WTC11 (cell line): ENCODE results near the gene ITGA11. TPM values are rescaled to one million over a fixed set of nuclear protein-coding genes. Genes with fewer than 3 reads are reported as not detected.

Experiments
- ATAC-seq: fragments of 200-7000 bp; cut with Tn5 transposase; 2 replicates; pipeline ENCODE4 v1.10.0; 2021; ENCODE audit warnings: mild to moderate bottlenecking, moderate library complexity
- CTCF ChIA-PET: fragments of 300-600 bp; sonication (Branson Sonifier 250); formaldehyde crosslinking; loops from one replicate; lab custom pipeline; 2021; ENCODE audit warnings: antibody characterized with exemption; lab: Charles Lee
- POLR2A ChIA-PET: fragments of 350-600 bp; sonication (Branson Sonifier 250); formaldehyde crosslinking; loops from one replicate; lab custom pipeline; 2021; ENCODE audit warnings: antibody characterized with exemption; lab: Charles Lee
- DNase-seq: peaks from one replicate; pipeline ENCODE4 v3.0.0; 2021; ENCODE audit warnings: low spot score
- H3K27ac Mint-ChIP-seq: 2 replicates; pipeline ENCODE4 v1.8.0; 2021; ENCODE audit warnings: mixed read lengths
- H3K27me3 Mint-ChIP-seq: 2 replicates; pipeline ENCODE4 v1.8.0; 2021; ENCODE audit warnings: low read depth, mild to moderate bottlenecking, moderate library complexity, mixed read lengths
- H3K36me3 Mint-ChIP-seq: 2 replicates; pipeline ENCODE4 v1.8.0; 2021; ENCODE audit warnings: mixed read lengths
- H3K4me1 Mint-ChIP-seq: 2 replicates; pipeline ENCODE4 v1.8.0; 2022; ENCODE audit warnings: mixed read lengths
- H3K4me3 Mint-ChIP-seq: 2 replicates; pipeline ENCODE4 v1.8.0; 2021; ENCODE audit warnings: mild to moderate bottlenecking, moderate library complexity, mixed read lengths
- H3K9me3 Mint-ChIP-seq: 2 replicates; pipeline ENCODE4 v1.8.0; 2021; ENCODE audit warnings: mixed read lengths
- ATF6 ChIP-seq: sonication (generic); formaldehyde crosslinking; IDR thresholded peaks from 2 replicates; pipeline ENCODE4 v1.8.1; 2023; ENCODE audit warnings: mild to moderate bottlenecking, missing genetic modification reagents
- CREM ChIP-seq: sonication (generic); formaldehyde crosslinking; IDR thresholded peaks from 2 replicates; pipeline ENCODE4 v1.8.1; 2022; ENCODE audit warnings: mild to moderate bottlenecking, missing genetic modification reagents, moderate library complexity
- E2F1 ChIP-seq: sonication (generic); formaldehyde crosslinking; IDR thresholded peaks from 2 replicates; pipeline ENCODE4 v1.8.0; 2022; ENCODE audit warnings: mild to moderate bottlenecking, missing genetic modification reagents
- FOXJ3 ChIP-seq: sonication (generic); formaldehyde crosslinking; IDR thresholded peaks from 2 replicates; pipeline ENCODE4 v1.9.0; 2021; ENCODE audit warnings: missing genetic modification reagents, mild to moderate bottlenecking, borderline replicate concordance
- FOXK1 ChIP-seq: sonication (generic); formaldehyde crosslinking; IDR thresholded peaks from 2 replicates; pipeline ENCODE4 v1.8.0; 2022; ENCODE audit warnings: mild to moderate bottlenecking, moderate library complexity, missing genetic modification reagents
- KAT7 ChIP-seq: sonication (generic); formaldehyde crosslinking; IDR thresholded peaks from 2 replicates; pipeline ENCODE4 v1.8.1; 2023; ENCODE audit warnings: missing genetic modification reagents, mild to moderate bottlenecking, borderline replicate concordance
- MAX ChIP-seq: sonication (generic); formaldehyde crosslinking; IDR thresholded peaks from 2 replicates; pipeline ENCODE4 v1.8.0; 2022; ENCODE audit warnings: mild to moderate bottlenecking, missing genetic modification reagents
- MXD4 ChIP-seq: fragments of 250-450 bp; sonication (Bioruptor Pico); IDR thresholded peaks from 2 replicates; pipeline ENCODE4 v1.8.0; 2021; ENCODE audit warnings: mild to moderate bottlenecking, moderate library complexity, borderline replicate concordance
- NFE2L1 ChIP-seq: sonication (generic); formaldehyde crosslinking; IDR thresholded peaks from 2 replicates; pipeline ENCODE4 v1.8.1; 2023; ENCODE audit warnings: missing genetic modification reagents
- SMAD3 ChIP-seq: sonication (generic); formaldehyde crosslinking; IDR thresholded peaks from 2 replicates; pipeline ENCODE4 v1.8.0; 2022; ENCODE audit warnings: missing genetic modification reagents, mild to moderate bottlenecking, borderline replicate concordance
- SMAD4 ChIP-seq: sonication (generic); formaldehyde crosslinking; IDR thresholded peaks from 2 replicates; pipeline ENCODE4 v1.8.0; 2022; ENCODE audit warnings: mild to moderate bottlenecking, missing genetic modification reagents
- TCF7 ChIP-seq: sonication (generic); formaldehyde crosslinking; IDR thresholded peaks from 2 replicates; pipeline ENCODE4 v1.8.0; 2022; ENCODE audit warnings: mild to moderate bottlenecking, low read depth, missing genetic modification reagents, moderate library complexity
- ZBTB43 ChIP-seq: sonication (generic); formaldehyde crosslinking; IDR thresholded peaks from 2 replicates; pipeline ENCODE4 v1.8.1; 2023; ENCODE audit warnings: mild to moderate bottlenecking, missing genetic modification reagents
- ZNF232 ChIP-seq: sonication (generic); formaldehyde crosslinking; IDR thresholded peaks from 2 replicates; pipeline ENCODE4 v1.8.0; 2022; ENCODE audit warnings: mild to moderate bottlenecking, missing genetic modification reagents
- ZNF423 ChIP-seq: fragments of 250-450 bp; sonication (Bioruptor Pico); IDR thresholded peaks from 2 replicates; pipeline ENCODE4 v2.1.2; 2022; ENCODE audit warnings: mild to moderate bottlenecking, moderate library complexity
- total RNA-seq: library from RNA; stranded (reverse); gene quantifications from 3 replicates; pipeline ENCODE4 v1.2.3, GENCODE V29; 2021
- TF ChIP-seq, protein P1 (sequence below): sonication (generic); formaldehyde crosslinking; IDR thresholded peaks from 2 replicates; pipeline ENCODE4 v1.8.0; 2022; ENCODE audit warnings: mild to moderate bottlenecking, missing genetic modification reagents
- TF ChIP-seq, protein P2 (sequence below): sonication (generic); formaldehyde crosslinking; IDR thresholded peaks from 2 replicates; pipeline ENCODE4 v1.8.1; 2023; ENCODE audit warnings: mild to moderate bottlenecking, missing genetic modification reagents, moderate library complexity

ITGA11 gene
- total RNA-seq, 1 experiment from 2014 or later: 0.15 TPM

DNA sequence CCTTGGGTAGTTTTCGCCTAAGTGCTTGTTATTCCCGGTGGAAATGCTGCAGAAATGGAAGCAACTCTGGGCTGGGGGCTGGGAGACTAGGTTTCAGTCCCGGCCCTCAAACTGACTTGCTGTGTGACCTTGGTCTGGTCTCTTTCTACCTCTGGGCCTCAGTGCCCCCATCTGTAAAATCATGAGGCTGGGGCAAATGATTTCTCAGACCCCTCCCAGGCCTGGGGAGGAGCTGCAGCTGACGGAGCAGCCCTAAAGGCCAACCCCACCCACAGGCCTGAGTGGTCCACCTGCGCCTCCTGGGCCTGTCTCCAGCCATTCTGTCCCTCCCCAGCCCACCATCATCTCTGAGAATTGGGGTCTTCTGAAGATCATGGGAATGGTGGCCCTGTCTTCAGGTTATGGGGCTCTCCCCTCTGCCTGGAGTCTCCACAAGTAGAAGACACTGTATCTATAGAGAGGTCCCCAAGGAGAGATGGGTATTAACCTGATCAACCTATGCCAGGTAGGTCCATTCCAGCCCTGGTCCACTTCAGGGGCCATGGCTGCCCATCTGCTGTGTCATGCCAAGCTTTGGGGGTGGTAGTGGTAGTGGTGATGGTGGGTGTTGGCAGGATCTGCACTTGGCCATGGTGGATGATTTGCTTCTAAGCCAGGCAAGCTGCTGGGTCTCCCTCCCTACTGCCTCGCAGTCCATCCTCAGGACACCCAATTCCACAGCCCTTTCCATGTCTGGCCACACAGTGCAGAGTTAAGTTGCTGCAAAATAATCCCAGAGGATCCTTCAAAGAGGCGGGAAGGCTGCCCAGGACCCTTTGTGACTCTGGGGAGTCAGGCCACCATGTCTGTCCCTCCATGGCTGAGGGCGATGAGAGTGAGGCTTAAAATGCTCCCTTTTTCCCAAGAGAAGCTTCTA lies 46.0 kb downstream of the ITGA11 start (continued):
- TF ChIP-seq E2F1 (CRISPR knock-in tag): no peak
- TF ChIP-seq, all 79 proteins: peak for 0

DNA sequence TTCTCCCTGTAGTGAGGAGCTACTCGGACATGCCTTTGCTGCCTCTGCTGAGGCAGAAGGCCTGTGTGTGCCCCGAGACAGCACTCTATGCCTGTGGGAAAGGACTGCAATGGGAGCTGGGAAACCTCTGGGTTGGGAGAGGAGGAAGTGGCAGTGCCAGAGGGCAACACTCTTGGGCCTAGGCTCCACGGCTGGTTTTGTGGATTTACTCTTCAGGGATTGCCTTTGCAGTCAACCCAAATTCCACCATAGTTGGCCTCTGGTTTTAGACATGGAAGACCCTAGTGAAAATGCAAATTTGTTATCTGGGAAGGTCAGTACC lies 46.8 kb downstream of the ITGA11 start:
- TF ChIP-seq SMAD3 (CRISPR knock-in tag) (no peak), FOXK1 (CRISPR knock-in tag) (no peak), NFE2L1 (no peak), ZNF423 (CRISPR knock-in tag) (no peak), SMAD4 (CRISPR knock-in tag) (no peak)
- Mint-ChIP-seq H3K27me3 (peaks cover 2% of the 10 kb centered on the region; the same call in 1 of the 2 replicates), H3K4me1 (no peaks in the 10 kb centered on the region), H3K9me3 (peaks cover 5% of the 10 kb centered on the region; the same call in 1 of the 2 replicates), H3K4me3 (no peak overlapping the region), H3K27ac (no peak overlapping the region), H3K36me3 (no peaks in the 10 kb centered on the region)
- POLR2A ChIA-PET: no interaction called here
- CTCF ChIA-PET: interaction anchor here (1.0 to 3.1 kb wide), 2 partner anchors 70 to 132 kb away, joined by 3 to 9 read pairs; no protein-coding TSS in a partner anchor
- DNase-seq (no peak), ATAC-seq (no peak)

- no peak overlapping the region for H3K4me3 Mint-ChIP-seq
- POLR2A ChIA-PET: interaction anchor here (0.6 to 0.7 kb wide), 3 partner anchors 63 to 1885 kb away, joined by 3 to 7 read pairs (median 4); no protein-coding TSS in a partner anchor
- H3K4me1 Mint-ChIP-seq: no peaks in the 10 kb centered on the region
- no peak for TF ChIP-seq ZNF232 (CRISPR knock-in tag)
- no peak for TF ChIP-seq MXD4
- TF ChIP-seq, protein P1, sequence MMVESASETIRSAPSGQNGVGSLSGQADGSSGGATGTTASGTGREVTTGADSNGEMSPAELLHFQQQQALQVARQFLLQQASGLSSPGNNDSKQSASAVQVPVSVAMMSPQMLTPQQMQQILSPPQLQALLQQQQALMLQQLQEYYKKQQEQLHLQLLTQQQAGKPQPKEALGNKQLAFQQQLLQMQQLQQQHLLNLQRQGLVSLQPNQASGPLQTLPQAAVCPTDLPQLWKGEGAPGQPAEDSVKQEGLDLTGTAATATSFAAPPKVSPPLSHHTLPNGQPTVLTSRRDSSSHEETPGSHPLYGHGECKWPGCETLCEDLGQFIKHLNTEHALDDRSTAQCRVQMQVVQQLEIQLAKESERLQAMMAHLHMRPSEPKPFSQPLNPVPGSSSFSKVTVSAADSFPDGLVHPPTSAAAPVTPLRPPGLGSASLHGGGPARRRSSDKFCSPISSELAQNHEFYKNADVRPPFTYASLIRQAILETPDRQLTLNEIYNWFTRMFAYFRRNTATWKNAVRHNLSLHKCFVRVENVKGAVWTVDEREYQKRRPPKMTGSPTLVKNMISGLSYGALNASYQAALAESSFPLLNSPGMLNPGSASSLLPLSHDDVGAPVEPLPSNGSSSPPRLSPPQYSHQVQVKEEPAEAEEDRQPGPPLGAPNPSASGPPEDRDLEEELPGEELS (CRISPR knock-in tag): no peak
- TF ChIP-seq CREM (CRISPR knock-in tag): no peak
- no peak for TF ChIP-seq ATF6 (CRISPR knock-in tag)
- no peak for TF ChIP-seq TCF7 (CRISPR knock-in tag)
- no peak for TF ChIP-seq FOXJ3 (CRISPR knock-in tag)
- TF ChIP-seq KAT7: no peak
- TF ChIP-seq NFE2L1: no peak
- TF ChIP-seq, protein P2, sequence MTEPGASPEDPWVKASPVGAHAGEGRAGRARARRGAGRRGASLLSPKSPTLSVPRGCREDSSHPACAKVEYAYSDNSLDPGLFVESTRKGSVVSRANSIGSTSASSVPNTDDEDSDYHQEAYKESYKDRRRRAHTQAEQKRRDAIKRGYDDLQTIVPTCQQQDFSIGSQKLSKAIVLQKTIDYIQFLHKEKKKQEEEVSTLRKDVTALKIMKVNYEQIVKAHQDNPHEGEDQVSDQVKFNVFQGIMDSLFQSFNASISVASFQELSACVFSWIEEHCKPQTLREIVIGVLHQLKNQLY (CRISPR knock-in tag): no peak
- no peak for TF ChIP-seq SMAD3 (CRISPR knock-in tag)
- no peak for TF ChIP-seq MAX
- no peak for TF ChIP-seq ZBTB43
- CTCF ChIA-PET: interaction anchor here (0.6 to 3.1 kb wide), 3 partner anchors 69 to 132 kb away, joined by 3 to 9 read pairs (median 3); no protein-coding TSS in a partner anchor
- H3K9me3 Mint-ChIP-seq: peaks cover 5% of the 10 kb centered on the region; the same call in 1 of the 2 replicates
- H3K27ac Mint-ChIP-seq: no peak overlapping the region
- DNase-seq (peak; percentile 4), ATAC-seq (no peak)
- no peaks in the 10 kb centered on the region for H3K36me3 Mint-ChIP-seq
- H3K27me3 Mint-ChIP-seq: peaks cover 2% of the 10 kb centered on the region; the same call in 1 of the 2 replicates
These were observed 47.3 kb downstream of the ITGA11 start for GRCh38 chr15:68384451-68385239.
